GM18868 (cell line): ENCODE measurements around the gene KLF15.
A peak's percentile ranks its signal among the peaks of the same experiment; 100 is the strongest.

Source experiments
- ATAC-seq: cut with Tn5 transposase; IDR thresholded peaks from one replicate; pipeline ENCODE4 v1.9.1; 2021; ENCODE audit warnings: mild to moderate bottlenecking, moderate library complexity; ENCODE audit not compliant: unreplicated experiment

Gene KLF15

GRCh38 chr3:126357295-126358037 lies at the start of gene KLF15:
Gene KLF15 (minus strand): TSS chr3:126357408. CDS start chr3:126352922, 4,486 bp downstream.
- ATAC-seq, result peak; percentile 86

GRCh38 chr3:126406389-126407296 lies 49.4 kb upstream of the KLF15 start:
- no peak for ATAC-seq

- no peak for ATAC-seq
These were observed 45.6 kb upstream of the KLF15 start for GRCh38 chr3:126402666-126403302.

DNA sequence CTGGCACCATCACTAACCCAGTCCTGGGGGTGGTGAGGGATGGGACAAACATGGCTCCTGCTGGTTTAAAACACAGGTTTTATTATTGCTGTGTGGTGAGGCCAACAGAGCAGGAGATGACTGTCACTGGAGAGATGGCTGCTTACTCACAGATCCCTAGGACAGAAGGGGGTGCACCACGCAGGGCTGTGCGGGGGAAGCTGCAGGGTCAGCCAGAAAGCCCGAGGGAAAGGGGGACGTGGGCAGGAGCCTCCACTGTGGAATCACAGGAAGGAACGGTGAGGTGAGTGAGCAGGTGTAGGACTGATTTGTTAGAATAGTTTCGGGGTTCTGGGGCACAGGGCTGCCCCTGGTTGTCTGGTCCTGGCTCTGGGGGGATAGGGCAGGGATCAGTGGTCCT lies 45.0 kb upstream of the KLF15 start:
- ATAC-seq, result no peak

GRCh38 chr3:126401611-126402160 lies 44.5 kb upstream of the KLF15 start:
- no peak for ATAC-seq

DNA sequence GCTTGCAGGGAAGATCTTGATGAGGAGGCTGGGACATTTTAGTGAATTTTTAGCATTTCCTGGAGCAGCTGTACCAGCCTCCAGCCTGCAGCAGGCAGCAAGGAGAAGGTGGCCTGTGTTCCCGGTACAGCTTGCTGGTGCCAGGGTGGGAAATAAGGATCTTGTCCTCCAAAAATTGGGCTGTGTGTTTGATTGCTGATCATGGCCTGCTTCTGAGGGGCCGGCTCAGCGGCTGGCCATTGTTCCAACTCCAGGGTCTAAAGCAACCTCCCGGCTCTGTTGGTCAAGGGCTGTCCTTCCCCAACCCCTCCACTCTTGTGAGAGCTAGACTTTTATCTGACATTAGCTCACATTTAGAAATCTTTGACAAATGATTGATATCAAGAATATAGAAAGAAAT lies 42.5 kb upstream of the KLF15 start:
- no peak for ATAC-seq

DNA sequence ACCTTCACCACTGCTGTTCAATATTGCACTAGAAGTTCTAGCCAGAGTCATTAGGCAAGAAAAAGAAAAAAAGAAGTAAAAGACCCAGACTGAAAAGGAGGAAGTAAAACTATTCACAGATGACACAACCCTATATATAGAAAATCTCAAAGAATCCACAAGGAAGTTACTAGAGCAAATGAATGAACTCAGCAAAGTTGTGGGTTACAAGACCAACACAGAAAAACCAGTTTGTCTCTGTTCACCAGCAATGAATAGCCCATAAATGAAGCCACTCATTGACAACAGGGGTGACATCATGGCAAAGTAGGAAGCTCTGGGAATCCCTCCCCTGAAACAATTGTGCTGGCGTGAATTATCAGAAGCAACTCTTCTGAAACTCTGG lies 42.1 kb upstream of the KLF15 start:
- peak; percentile 85 for ATAC-seq

DNA sequence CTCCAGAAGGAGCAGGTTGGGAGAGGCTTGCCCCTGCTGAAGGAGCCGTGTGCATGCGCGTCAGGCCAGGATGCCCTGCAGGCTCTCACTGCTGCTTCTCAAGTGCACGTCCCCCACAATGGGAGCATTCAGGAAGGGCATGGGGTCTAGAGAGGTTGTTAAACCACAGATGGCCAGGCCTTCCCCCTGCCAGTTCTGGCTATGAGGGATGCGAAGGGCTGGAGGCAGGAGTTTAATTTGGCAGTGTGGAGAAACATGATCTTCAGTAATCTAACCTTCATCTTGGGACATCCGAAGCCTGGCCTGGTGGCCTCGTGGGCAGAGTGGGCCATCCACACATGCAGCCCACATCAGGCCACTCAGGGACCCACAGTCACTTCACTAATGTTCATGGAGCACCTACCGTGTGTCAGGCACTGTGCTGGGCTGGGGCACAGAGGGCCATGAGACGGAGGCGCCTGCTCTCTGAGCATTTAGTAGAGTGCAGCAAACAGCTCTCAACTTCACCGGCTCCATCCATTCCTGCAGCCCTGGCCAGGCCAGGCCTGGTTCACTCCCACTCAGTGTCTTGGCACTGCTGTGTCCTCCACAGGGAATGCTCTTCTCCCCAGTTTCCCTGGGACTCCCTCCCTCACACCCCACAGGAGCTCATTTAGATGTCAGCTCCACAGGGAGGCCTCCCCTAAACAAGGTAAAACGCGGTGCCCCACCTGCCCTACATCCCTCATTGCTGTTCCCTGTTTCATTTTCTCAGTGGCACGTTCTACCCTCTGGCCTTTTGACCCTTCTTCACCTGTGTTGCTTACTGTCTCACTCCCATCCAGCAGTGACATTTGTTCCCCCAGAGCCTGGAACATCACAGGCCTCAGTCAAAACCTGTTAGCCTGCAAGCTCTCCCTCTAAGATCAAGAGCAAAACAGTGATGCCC lies 41.5 kb upstream of the KLF15 start:
- ATAC-seq, result no peak

- no peak for ATAC-seq
These were observed 40.6 kb upstream of the KLF15 start for GRCh38 chr3:126397610-126398422.

DNA sequence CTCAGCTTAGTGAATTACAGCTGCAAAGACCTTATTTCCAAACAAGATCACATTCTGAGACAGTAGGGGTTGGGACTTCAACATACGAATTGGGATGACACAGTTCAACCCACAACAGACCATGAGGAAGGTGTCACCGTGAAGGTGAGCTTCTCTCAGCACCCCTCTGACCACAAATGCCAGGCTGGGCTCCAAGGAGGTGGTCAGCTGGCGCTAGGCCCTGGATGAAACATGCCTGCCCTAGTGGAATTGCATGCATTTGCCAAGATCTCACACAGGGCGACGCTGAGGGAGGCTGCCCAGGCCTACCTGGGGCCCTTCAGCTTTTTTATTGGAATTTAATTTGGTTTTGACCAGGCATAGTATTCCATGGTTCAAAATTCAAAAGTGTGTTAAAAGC lies 39.3 kb upstream of the KLF15 start:
- no peak for ATAC-seq

GRCh38 chr3:126395846-126396513 lies 38.8 kb upstream of the KLF15 start:
- no peak for ATAC-seq

- ATAC-seq, result no peak
These were observed 37.7 kb upstream of the KLF15 start for GRCh38 chr3:126394977-126395321.

GRCh38 chr3:126394179-126394976 lies 37.2 kb upstream of the KLF15 start, which contains the start of gene CFAP100:
Gene CFAP100 (plus strand): TSS chr3:126394909. CDS start chr3:126396001, 1,092 bp downstream.
- ATAC-seq, result no peak

- no peak for ATAC-seq
These were observed 36.4 kb upstream of the KLF15 start for GRCh38 chr3:126393563-126393962.

GRCh38 chr3:126392246-126392645 lies 35.0 kb upstream of the KLF15 start:
- ATAC-seq, result no peak

- ATAC-seq, result no peak
These were observed 34.4 kb upstream of the KLF15 start for GRCh38 chr3:126391631-126392030.

DNA sequence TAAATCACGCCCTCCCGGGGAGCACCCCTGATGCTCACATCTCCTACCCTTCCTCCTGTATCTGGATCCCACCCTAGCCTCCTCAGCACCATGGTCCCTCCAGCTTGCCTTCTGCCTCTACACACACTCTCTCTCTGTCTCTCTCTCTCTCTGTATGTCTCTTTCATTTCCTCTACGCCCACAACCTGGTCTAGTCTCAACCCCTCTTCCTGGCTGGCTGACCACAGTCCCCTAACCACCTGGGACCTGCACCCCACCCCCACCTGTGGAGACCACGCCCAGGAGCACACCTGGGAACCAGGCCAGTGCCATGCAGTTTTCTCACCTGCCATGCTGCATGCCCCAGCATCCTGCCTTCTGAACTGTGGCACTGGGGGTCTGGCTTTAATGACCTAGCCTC lies 33.5 kb upstream of the KLF15 start:
- ATAC-seq, result no peak

GRCh38 chr3:126390201-126390600 lies 33.0 kb upstream of the KLF15 start:
- no peak for ATAC-seq
